T-helper 1 cell treated with Interleukin-12 subunit alpha and Interleukin-12 subunit beta and Interleukin-4 antibody, amounts not matched to agents 30 μg/mL and 1 μg/mL, for 36 hours (primary cell): ENCODE results near the gene ASAP2.

Experiments used
- H3K27ac Mint-ChIP-seq: one replicate; pipeline ENCODE4 v1.8.0; 2021; ENCODE audit warnings: mild to moderate bottlenecking, mixed read lengths
- H3K27me3 Mint-ChIP-seq: one replicate; pipeline ENCODE4 v1.8.0; 2021; ENCODE audit warnings: low read depth, mixed read lengths
- H3K36me3 Mint-ChIP-seq: one replicate; pipeline ENCODE4 v1.8.0; 2021; ENCODE audit warnings: low read depth, mixed read lengths
- H3K4me1 Mint-ChIP-seq: one replicate; pipeline ENCODE4 v1.8.0; 2021; ENCODE audit warnings: low read depth, mixed read lengths
- H3K4me3 Mint-ChIP-seq: one replicate; pipeline ENCODE4 v1.8.0; 2021; ENCODE audit warnings: mild to moderate bottlenecking, moderate library complexity, mixed read lengths
- H3K9me3 Mint-ChIP-seq: one replicate; pipeline ENCODE4 v1.8.0; 2021; ENCODE audit warnings: mixed read lengths

Gene ASAP2

DNA sequence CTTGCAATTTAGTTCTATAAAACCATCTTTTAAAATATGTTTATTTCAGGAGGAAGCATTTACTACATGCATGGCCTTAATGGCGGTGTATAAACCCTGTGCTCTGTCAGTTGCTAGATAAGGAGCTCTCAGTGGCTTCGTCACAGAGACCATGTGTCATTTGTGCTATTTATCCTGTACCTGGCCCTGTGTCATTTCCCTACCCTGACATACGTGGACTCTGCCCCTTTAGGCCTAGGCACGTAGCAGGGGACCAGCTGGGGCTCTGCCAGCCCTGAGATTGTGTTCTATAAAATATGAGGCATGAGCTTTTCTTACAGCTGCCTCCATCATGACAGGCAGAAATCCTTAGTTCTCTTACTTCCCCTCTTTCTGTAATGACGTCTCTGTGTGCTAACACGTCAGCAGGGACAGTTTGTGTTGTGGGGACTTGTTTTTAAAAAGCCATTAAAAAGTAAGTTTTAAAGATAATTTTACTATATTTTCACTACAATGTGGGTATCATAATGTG is 128.8 kb downstream of the ASAP2 start:
- Mint-ChIP-seq H3K36me3 (no peaks in the 10 kb centered on the region), H3K4me3 (no peak overlapping the region), H3K27ac (no peak overlapping the region), H3K27me3 (peaks cover 8% of the 10 kb centered on the region), H3K9me3 (no peaks in the 10 kb centered on the region), H3K4me1 (no peaks in the 10 kb centered on the region)

DNA sequence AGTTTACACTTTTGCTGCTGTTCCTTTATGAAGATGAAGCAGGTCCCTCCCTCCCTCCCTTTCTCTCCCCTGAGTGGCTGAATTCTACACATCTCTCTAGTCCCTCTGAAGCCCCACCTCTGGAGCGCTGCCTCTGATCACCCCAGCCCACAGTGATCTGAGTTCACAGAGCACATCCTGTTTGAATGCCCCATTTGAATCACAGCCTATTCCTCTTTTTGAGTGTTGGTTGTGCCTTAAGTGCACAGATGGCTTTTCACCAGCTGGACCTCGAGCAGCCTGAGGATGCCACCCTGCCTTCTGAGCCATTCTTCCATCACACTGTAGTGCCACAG is 129.6 kb downstream of the ASAP2 start:
- Mint-ChIP-seq H3K27ac (no peak overlapping the region), H3K4me3 (no peak overlapping the region), H3K36me3 (no peaks in the 10 kb centered on the region), H3K4me1 (no peaks in the 10 kb centered on the region), H3K9me3 (no peaks in the 10 kb centered on the region), H3K27me3 (peaks cover 8% of the 10 kb centered on the region)

- Mint-ChIP-seq H3K27me3 (peaks cover 8% of the 10 kb centered on the region), H3K4me1 (no peaks in the 10 kb centered on the region), H3K27ac (no peak overlapping the region), H3K4me3 (no peak overlapping the region), H3K9me3 (no peaks in the 10 kb centered on the region), H3K36me3 (no peaks in the 10 kb centered on the region)
Observed at GRCh38 chr2:9336576-9337314, 130.1 kb downstream of the ASAP2 start.

- peaks cover 8% of the 10 kb centered on the region for H3K27me3 Mint-ChIP-seq
- H3K9me3 Mint-ChIP-seq, result no peaks in the 10 kb centered on the region
- H3K4me1 Mint-ChIP-seq, result no peaks in the 10 kb centered on the region
- H3K27ac Mint-ChIP-seq, result no peak overlapping the region
- H3K36me3 Mint-ChIP-seq, result no peaks in the 10 kb centered on the region
- H3K4me3 Mint-ChIP-seq, result no peak overlapping the region
Observed at GRCh38 chr2:9337901-9338300, 131.3 kb downstream of the ASAP2 start.

GRCh38 chr2:9341337-9341887 is 134.8 kb downstream of the ASAP2 start:
- Mint-ChIP-seq H3K36me3 (no peaks in the 10 kb centered on the region), H3K4me3 (no peak overlapping the region), H3K9me3 (no peaks in the 10 kb centered on the region), H3K27ac (no peak overlapping the region), H3K4me1 (no peaks in the 10 kb centered on the region), H3K27me3 (peaks cover 4% of the 10 kb centered on the region)

DNA sequence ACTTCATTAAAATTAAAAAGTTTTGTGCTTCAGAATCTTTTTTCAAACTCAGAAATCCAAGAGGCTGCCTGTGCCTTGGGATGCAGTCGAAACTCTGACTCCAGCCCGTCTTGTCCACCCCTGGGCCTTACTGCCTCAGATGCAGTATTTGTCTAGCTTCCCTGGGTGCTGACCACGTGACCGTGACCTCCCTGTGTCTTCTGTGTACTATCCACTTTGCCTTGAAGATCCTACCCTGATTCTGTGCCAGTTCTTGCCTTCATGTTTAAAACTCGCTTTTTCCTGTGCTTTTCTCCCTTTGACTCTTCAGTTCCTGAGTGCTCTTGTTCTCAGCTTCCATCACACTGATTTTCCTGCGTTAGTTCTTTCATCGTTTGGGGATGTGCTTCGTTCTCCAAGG is 136.0 kb downstream of the ASAP2 start:
- no peak overlapping the region for H3K4me3 Mint-ChIP-seq
- no peak overlapping the region for H3K27ac Mint-ChIP-seq
- H3K4me1 Mint-ChIP-seq, result no peaks in the 10 kb centered on the region
- H3K27me3 Mint-ChIP-seq, result peaks cover 4% of the 10 kb centered on the region
- no peaks in the 10 kb centered on the region for H3K36me3 Mint-ChIP-seq
- H3K9me3 Mint-ChIP-seq, result no peaks in the 10 kb centered on the region

GRCh38 chr2:9343524-9343923 is 136.9 kb downstream of the ASAP2 start:
- H3K27ac Mint-ChIP-seq, result no peak overlapping the region
- H3K4me1 Mint-ChIP-seq, result no peaks in the 10 kb centered on the region
- H3K27me3 Mint-ChIP-seq, result no peaks in the 10 kb centered on the region
- no peaks in the 10 kb centered on the region for H3K9me3 Mint-ChIP-seq
- H3K36me3 Mint-ChIP-seq, result no peaks in the 10 kb centered on the region
- H3K4me3 Mint-ChIP-seq, result no peak overlapping the region

GRCh38 chr2:9344434-9344833 is 137.8 kb downstream of the ASAP2 start:
- H3K4me3 Mint-ChIP-seq, result no peak overlapping the region
- H3K27me3 Mint-ChIP-seq, result peaks cover 2% of the 10 kb centered on the region
- no peaks in the 10 kb centered on the region for H3K36me3 Mint-ChIP-seq
- H3K27ac Mint-ChIP-seq, result no peak overlapping the region
- no peaks in the 10 kb centered on the region for H3K9me3 Mint-ChIP-seq
- H3K4me1 Mint-ChIP-seq, result no peaks in the 10 kb centered on the region

GRCh38 chr2:9345343-9345742 is 138.7 kb downstream of the ASAP2 start:
- Mint-ChIP-seq H3K9me3 (no peaks in the 10 kb centered on the region), H3K27me3 (peaks cover 7% of the 10 kb centered on the region), H3K36me3 (no peaks in the 10 kb centered on the region), H3K4me1 (no peaks in the 10 kb centered on the region), H3K27ac (no peak overlapping the region), H3K4me3 (no peak overlapping the region)

DNA sequence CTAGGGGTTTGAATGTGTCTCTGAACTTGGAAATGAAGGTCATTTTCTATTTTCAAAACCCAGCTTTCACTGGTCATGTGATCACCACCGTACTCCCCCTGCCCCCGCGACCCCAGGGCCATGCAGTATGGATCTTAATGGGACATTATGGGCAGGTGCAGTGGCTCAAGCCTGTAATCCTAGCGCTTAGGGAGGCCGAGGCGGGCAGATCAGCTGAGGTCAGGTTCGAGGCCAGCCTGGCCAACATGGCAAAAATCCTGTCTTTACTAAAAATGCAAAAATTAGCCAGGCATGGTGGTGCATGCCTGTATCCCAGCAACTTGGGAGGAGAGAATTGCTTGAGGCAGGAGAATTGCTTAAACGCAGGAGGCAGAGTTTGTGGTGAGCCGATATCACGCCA is 139.4 kb downstream of the ASAP2 start:
- no peaks in the 10 kb centered on the region for H3K4me1 Mint-ChIP-seq
- no peaks in the 10 kb centered on the region for H3K9me3 Mint-ChIP-seq
- H3K27ac Mint-ChIP-seq, result no peak overlapping the region
- no peak overlapping the region for H3K4me3 Mint-ChIP-seq
- H3K27me3 Mint-ChIP-seq, result peaks cover 7% of the 10 kb centered on the region
- H3K36me3 Mint-ChIP-seq, result no peaks in the 10 kb centered on the region

GRCh38 chr2:9346885-9347284 is 140.3 kb downstream of the ASAP2 start:
- Mint-ChIP-seq H3K27me3 (peaks cover 7% of the 10 kb centered on the region), H3K4me3 (no peak overlapping the region), H3K36me3 (no peaks in the 10 kb centered on the region), H3K9me3 (no peaks in the 10 kb centered on the region), H3K27ac (no peak overlapping the region), H3K4me1 (no peaks in the 10 kb centered on the region)

GRCh38 chr2:9347411-9347881 is 140.8 kb downstream of the ASAP2 start:
- Mint-ChIP-seq H3K27me3 (peaks cover 8% of the 10 kb centered on the region), H3K27ac (no peak overlapping the region), H3K4me1 (no peaks in the 10 kb centered on the region), H3K36me3 (no peaks in the 10 kb centered on the region), H3K4me3 (no peak overlapping the region), H3K9me3 (no peaks in the 10 kb centered on the region)

DNA sequence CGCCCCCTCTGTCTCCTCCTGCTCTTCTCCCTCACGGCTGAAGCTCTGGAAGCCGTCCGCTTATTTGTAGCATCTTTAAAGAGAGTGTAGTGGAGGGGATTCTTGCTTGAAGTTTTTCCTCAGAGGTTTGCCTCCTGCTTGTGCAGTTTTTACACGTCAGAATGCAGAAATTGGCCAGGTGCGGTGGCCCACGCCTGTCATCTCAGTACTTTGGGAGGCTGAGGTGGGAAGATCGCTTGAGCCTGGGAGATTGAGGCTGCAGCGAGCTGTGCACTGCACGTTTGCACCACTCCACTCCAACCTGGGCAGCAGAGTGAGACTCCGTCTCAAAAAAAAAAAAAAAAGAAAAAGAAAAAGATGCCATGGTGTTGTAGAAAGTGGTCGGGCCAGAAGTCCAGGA is 147.7 kb downstream of the ASAP2 start:
- Mint-ChIP-seq H3K9me3 (no peaks in the 10 kb centered on the region), H3K36me3 (no peaks in the 10 kb centered on the region), H3K4me3 (no peak overlapping the region), H3K27ac (no peak overlapping the region), H3K4me1 (no peaks in the 10 kb centered on the region), H3K27me3 (peaks cover 45% of the 10 kb centered on the region)

DNA sequence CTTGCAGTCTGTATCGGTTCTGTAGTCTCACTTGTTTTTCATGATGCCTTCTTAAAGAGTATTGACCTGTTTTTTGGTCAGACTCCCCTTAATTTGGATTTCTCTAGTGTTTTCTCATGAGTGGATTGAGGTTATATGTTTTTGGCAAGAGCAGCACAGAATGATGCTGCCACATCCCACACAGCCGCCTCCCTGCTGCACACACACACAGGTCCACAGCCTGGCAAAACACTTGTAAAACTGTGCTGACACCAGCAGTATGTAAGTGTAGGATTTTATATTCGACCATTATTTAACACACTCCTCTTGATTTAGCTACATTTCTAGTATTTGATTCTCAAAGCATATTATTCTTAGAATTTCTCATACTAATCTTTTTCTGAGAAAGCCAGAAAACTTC is 148.7 kb downstream of the ASAP2 start:
- Mint-ChIP-seq H3K4me3 (no peak overlapping the region), H3K4me1 (no peaks in the 10 kb centered on the region), H3K27ac (no peak overlapping the region), H3K36me3 (no peaks in the 10 kb centered on the region), H3K27me3 (peaks cover 43% of the 10 kb centered on the region), H3K9me3 (no peaks in the 10 kb centered on the region)

GRCh38 chr2:9355716-9356115 is 149.1 kb downstream of the ASAP2 start:
- Mint-ChIP-seq H3K27me3 (peaks cover 46% of the 10 kb centered on the region), H3K36me3 (no peaks in the 10 kb centered on the region), H3K4me3 (no peak overlapping the region), H3K9me3 (no peaks in the 10 kb centered on the region), H3K4me1 (no peaks in the 10 kb centered on the region), H3K27ac (no peak overlapping the region)
